ENCODE measurements around the gene SLC13A5.

DNA sequence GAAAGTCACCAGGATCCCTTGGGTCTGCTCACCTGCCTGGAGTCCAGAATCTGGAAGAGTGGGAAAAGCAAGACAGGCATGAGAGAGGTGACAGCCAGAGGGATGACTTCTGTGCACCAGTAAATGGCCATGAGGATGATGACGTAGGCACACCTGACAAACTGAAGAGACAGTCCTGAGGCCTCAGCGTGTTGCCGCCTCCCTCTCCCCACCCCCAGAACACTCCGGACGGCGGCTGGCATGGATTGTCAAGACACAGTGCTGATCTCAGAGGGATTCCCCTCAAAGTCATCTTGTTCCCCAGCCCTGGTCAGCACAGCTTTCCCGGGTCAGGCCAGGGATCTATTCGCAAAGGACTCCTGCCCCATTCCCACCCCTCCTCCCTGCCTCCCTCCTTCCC is 6.2 kb downstream of the SLC13A5 start:
- TF ChIP-seq, protein P1, sequence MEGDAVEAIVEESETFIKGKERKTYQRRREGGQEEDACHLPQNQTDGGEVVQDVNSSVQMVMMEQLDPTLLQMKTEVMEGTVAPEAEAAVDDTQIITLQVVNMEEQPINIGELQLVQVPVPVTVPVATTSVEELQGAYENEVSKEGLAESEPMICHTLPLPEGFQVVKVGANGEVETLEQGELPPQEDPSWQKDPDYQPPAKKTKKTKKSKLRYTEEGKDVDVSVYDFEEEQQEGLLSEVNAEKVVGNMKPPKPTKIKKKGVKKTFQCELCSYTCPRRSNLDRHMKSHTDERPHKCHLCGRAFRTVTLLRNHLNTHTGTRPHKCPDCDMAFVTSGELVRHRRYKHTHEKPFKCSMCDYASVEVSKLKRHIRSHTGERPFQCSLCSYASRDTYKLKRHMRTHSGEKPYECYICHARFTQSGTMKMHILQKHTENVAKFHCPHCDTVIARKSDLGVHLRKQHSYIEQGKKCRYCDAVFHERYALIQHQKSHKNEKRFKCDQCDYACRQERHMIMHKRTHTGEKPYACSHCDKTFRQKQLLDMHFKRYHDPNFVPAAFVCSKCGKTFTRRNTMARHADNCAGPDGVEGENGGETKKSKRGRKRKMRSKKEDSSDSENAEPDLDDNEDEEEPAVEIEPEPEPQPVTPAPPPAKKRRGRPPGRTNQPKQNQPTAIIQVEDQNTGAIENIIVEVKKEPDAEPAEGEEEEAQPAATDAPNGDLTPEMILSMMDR (IDR thresholded peaks at IDR 0.05) = no peak
- TF ChIP-seq POLR2A (IDR thresholded peaks at IDR 0.05) = no peak
